BLaER1 (cell line): ENCODE measurements around the gene KLHL36.
A peak's percentile ranks its signal among the peaks of the same experiment; 100 is the strongest.
"Not testable (repeated sequence)": the region's sequence is repeated elsewhere in the genome, so short reads cannot be mapped to it uniquely, and the experiment has no call there.

Experiments used
- H3K27ac ChIP-seq: shearing (Covaris generic); formaldehyde crosslinking; 2 replicates; pipeline ENCODE4 v1.8.1; 2022
- H3K27me3 ChIP-seq: shearing (Covaris generic); formaldehyde crosslinking; 2 replicates; pipeline ENCODE4 v1.8.1; 2022
- H3K36me3 ChIP-seq: shearing (Covaris generic); formaldehyde crosslinking; 2 replicates; pipeline ENCODE4 v1.8.1; 2022
- H3K4me1 ChIP-seq: shearing (Covaris generic); formaldehyde crosslinking; 2 replicates; pipeline ENCODE4 v1.8.1; 2022
- H3K4me2 ChIP-seq: shearing (Covaris generic); formaldehyde crosslinking; 2 replicates; pipeline ENCODE4 v1.8.1; 2022
- H3K4me3 ChIP-seq: shearing (Covaris generic); formaldehyde crosslinking; 2 replicates; pipeline ENCODE4 v1.8.1; 2022
- H3K9ac ChIP-seq: shearing (Covaris generic); formaldehyde crosslinking; 2 replicates; pipeline ENCODE4 v1.8.1; 2022
- H3K9me3 ChIP-seq: shearing (Covaris generic); formaldehyde crosslinking; 2 replicates; pipeline ENCODE4 v1.8.1; 2022
- H4K20me1 ChIP-seq: shearing (Covaris generic); formaldehyde crosslinking; 2 replicates; pipeline ENCODE4 v1.8.1; 2022
- Cebpa-rat ChIP-seq: shearing (Covaris generic); IDR thresholded peaks from 2 replicates; pipeline ENCODE4 v1.8.1; 2022

The KLHL36 gene

DNA sequence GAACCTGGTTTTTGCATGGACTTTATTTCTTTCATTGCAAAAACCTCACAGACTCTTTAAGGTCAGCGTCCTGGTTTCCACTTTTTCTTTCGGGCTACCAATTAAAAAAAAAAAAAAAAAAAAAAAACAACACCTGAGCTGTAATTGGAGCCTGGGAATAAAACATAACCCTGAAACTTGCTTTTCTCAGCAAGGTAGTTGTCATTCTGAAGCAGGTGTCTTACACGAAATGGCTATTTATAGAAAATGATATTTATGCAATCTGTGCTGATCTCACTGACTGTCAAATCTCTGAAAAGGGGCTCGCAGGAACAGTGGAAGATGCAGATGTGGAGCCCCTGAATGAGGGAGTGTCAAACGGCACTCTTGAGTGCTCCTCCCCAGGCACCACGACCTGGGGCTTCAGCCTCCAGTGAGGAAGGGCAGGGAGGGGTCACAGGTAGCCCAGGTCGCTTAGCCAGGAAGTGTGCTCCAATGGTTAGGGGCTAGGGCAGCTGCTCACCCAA, 20.0 kb upstream of the KLHL36 start:
- H3K36me3 ChIP-seq = no peaks in the 10 kb centered on the region
- no peaks in the 10 kb centered on the region for H3K27me3 ChIP-seq
- H3K4me1 ChIP-seq = peaks cover 50% of the 10 kb centered on the region
- H3K4me2 ChIP-seq = no peak overlapping the region; the same call in 1 of the 2 replicates
- H3K9me3 ChIP-seq = no peaks in the 10 kb centered on the region
- H3K27ac ChIP-seq = no peak overlapping the region
- H3K4me3 ChIP-seq = no peak overlapping the region
- no peak for TF ChIP-seq Cebpa-rat
- H3K9ac ChIP-seq = no peak overlapping the region
- no peaks in the 10 kb centered on the region for H4K20me1 ChIP-seq

DNA sequence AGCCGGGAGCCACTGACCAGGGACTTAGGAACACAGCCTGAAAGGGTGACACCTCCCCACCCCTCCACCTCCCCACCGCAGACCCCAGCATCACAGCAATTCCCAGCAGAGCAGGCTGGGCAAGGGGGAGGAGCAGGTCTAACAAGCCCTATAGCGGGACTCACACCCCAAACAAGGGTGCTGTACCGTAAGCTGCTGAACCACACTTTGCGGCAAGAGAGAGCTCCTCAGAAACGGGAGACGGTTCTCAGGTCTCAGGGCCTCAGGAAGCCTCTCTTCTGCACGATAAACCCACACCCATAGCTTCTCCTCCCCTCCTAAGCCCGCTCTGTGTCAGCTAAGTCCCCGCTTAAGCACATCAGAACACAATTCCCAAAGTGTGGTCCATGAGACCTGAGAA, 18.7 kb upstream of the KLHL36 start:
- H3K4me2 ChIP-seq = peak overlapping the region; percentile 47
- no peak overlapping the region for H3K4me3 ChIP-seq

DNA sequence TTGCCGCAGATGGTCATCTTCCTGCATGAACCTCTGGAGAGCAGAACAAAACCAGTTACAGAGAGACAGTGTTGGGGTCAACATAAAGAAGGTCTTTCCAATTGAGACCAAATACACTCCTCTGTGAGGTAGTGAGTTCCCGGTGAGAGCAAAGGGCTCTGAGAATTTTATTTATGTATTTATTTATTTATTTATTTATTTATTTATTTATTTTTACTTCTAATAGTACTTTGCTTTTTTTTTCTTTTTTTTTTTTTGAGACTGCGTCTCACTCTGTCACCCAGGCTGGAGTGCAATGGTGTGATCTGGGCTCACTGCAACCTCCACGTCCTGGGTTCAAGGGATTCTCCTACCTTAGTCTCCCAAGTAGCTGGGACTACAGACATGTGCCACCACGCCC, 18.3 kb upstream of the KLHL36 start:
- H3K4me1 ChIP-seq = peaks cover 50% of the 10 kb centered on the region
- no peaks in the 10 kb centered on the region for H3K27me3 ChIP-seq
- no peaks in the 10 kb centered on the region for H4K20me1 ChIP-seq
- H3K27ac ChIP-seq = no peak overlapping the region
- no peak overlapping the region for H3K4me3 ChIP-seq
- no peaks in the 10 kb centered on the region for H3K9me3 ChIP-seq
- TF ChIP-seq Cebpa-rat = no peak
- no peaks in the 10 kb centered on the region for H3K36me3 ChIP-seq
- peak overlapping the region; percentile 47 for H3K4me2 ChIP-seq
- H3K9ac ChIP-seq = no peak overlapping the region

More for the DNA sequence above, 18.7 kb upstream of the KLHL36 start:
- no peak for TF ChIP-seq Cebpa-rat
- H3K36me3 ChIP-seq = no peaks in the 10 kb centered on the region
- H3K9me3 ChIP-seq = no peaks in the 10 kb centered on the region
- no peaks in the 10 kb centered on the region for H3K27me3 ChIP-seq
- H3K27ac ChIP-seq = no peak overlapping the region
- no peak overlapping the region for H3K9ac ChIP-seq
- no peaks in the 10 kb centered on the region for H4K20me1 ChIP-seq
- H3K4me1 ChIP-seq = peaks cover 50% of the 10 kb centered on the region

- Histone ChIP-seq H3K4me2 (peak overlapping the region; percentile 67), H3K9me3 (no peaks in the 10 kb centered on the region), H3K27ac (no peak overlapping the region), H3K36me3 (no peaks in the 10 kb centered on the region), H3K4me1 (peaks cover 50% of the 10 kb centered on the region), H3K4me3 (no peak overlapping the region), H3K27me3 (no peaks in the 10 kb centered on the region), H4K20me1 (no peaks in the 10 kb centered on the region), H3K9ac (no peak overlapping the region)
- TF ChIP-seq Cebpa-rat = no peak
Measured at GRCh38 chr16:84630446-84631152, 17.7 kb upstream of the KLHL36 start.

DNA sequence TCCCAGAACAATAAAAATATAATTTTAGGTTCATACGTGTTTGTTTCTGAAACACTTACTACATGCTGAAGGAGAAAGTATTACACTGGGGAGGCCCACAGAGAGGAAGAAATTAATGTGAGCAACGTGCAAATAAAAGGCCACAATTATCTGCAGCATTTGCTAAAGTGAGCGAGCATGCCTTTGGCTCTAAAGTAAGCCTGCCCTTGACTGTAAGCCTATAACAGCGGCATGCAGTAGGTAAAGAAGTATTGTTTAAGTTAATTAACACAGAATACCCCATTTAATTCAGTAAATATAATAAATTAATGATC, 17.2 kb upstream of the KLHL36 start:
- Histone ChIP-seq H3K4me1 (peaks cover 50% of the 10 kb centered on the region), H3K9me3 (no peaks in the 10 kb centered on the region), H4K20me1 (no peaks in the 10 kb centered on the region), H3K4me2 (peak overlapping the region; percentile 67), H3K27me3 (no peaks in the 10 kb centered on the region), H3K27ac (no peak overlapping the region), H3K9ac (0 out of 2 replicates have a peak overlapping the region, but pooled peaks have one; percentile 40), H3K36me3 (no peaks in the 10 kb centered on the region), H3K4me3 (no peak overlapping the region)
- TF ChIP-seq Cebpa-rat = no peak

DNA sequence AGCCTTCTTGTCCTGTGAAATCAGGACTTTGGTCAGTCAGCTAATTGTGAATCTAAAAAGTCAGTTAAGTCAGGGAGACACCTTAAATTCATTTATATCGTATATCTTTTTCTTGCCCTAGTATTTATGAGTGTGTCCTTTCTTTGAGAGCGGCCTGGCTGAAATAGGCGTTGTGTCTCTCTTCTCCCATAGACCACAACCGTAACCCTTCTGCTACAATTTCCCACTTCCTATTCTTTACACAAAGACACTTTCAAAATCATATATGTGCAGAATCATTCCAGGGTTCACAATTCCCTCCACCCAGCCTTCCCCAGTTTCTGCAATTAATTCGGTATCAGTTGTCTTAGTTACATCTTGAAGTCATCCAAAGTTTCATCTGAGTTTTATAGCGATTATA, 16.4 kb upstream of the KLHL36 start:
- no peak overlapping the region for H3K4me3 ChIP-seq
- no peaks in the 10 kb centered on the region for H3K9me3 ChIP-seq
- peaks cover 50% of the 10 kb centered on the region for H3K4me1 ChIP-seq
- no peaks in the 10 kb centered on the region for H3K27me3 ChIP-seq
- H4K20me1 ChIP-seq = no peaks in the 10 kb centered on the region
- no peaks in the 10 kb centered on the region for H3K36me3 ChIP-seq
- TF ChIP-seq Cebpa-rat = no peak
- peak overlapping the region; percentile 40 for H3K9ac ChIP-seq
- no peak overlapping the region for H3K27ac ChIP-seq
- H3K4me2 ChIP-seq = peak overlapping the region; percentile 67

GRCh38 chr16:84632862-84633261, 15.4 kb upstream of the KLHL36 start:
- not testable (repeated sequence) for H3K27ac ChIP-seq, H4K20me1 ChIP-seq, H3K9ac ChIP-seq, H3K27me3 ChIP-seq, H3K36me3 ChIP-seq, H3K4me2 ChIP-seq, H3K9me3 ChIP-seq, H3K4me3 ChIP-seq
- peaks cover 55% of the 10 kb centered on the region for H3K4me1 ChIP-seq

- TF ChIP-seq Cebpa-rat = no peak
- Histone ChIP-seq H3K27me3 (no peaks in the 10 kb centered on the region), H4K20me1 (no peaks in the 10 kb centered on the region), H3K4me1 (peaks cover 58% of the 10 kb centered on the region), H3K4me3 (no peak overlapping the region), H3K9me3 (no peaks in the 10 kb centered on the region), H3K36me3 (no peaks in the 10 kb centered on the region), H3K4me2 (no peak overlapping the region), H3K9ac (no peak overlapping the region), H3K27ac (no peak overlapping the region)
Measured at GRCh38 chr16:84633622-84634021, 14.7 kb upstream of the KLHL36 start.

DNA sequence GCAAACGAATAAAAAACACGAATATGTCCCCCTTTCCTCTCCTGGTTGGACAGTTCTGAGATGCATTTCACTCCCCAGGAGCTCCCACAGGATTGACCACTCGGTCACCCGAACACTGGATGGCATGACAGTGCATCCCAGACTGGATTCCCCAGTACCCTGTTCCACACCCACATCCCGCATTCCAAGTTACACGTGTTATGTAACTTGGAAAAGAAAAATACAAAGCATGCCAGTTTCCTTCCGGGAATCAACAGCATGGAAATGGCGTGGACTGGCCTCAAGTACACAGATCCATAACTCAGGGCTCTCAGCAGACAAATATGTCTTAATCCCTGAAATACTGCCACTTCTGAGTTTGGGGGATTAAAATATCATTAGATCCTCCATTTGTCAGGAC, 12.6 kb upstream of the KLHL36 start:
- H3K4me3 ChIP-seq = no peak overlapping the region
- no peaks in the 10 kb centered on the region for H3K36me3 ChIP-seq
- H3K4me1 ChIP-seq = peaks cover 56% of the 10 kb centered on the region
- TF ChIP-seq Cebpa-rat = no peak
- H3K9me3 ChIP-seq = no peaks in the 10 kb centered on the region
- H3K9ac ChIP-seq = no peak overlapping the region
- H3K27ac ChIP-seq = no peak overlapping the region
- no peaks in the 10 kb centered on the region for H3K27me3 ChIP-seq
- H3K4me2 ChIP-seq = no peak overlapping the region
- no peaks in the 10 kb centered on the region for H4K20me1 ChIP-seq

GRCh38 chr16:84637709-84638108, 10.6 kb upstream of the KLHL36 start:
- Histone ChIP-seq H3K9ac (no peak overlapping the region), H3K4me2 (peak overlapping the region; percentile 79)

More at GRCh38 chr16:84637709-84638108, 10.6 kb upstream of the KLHL36 start:
- Histone ChIP-seq H3K27ac (peak overlapping the region; percentile 65), H3K36me3 (no peaks in the 10 kb centered on the region), H3K4me3 (no peak overlapping the region), H4K20me1 (no peaks in the 10 kb centered on the region), H3K4me1 (peaks cover 56% of the 10 kb centered on the region), H3K9me3 (no peaks in the 10 kb centered on the region), H3K27me3 (no peaks in the 10 kb centered on the region)
- no peak for TF ChIP-seq Cebpa-rat
